CD4-positive, alpha-beta memory T cell (primary cell): ENCODE measurements around the gene NKAIN2. TPM values are rescaled to one million over a fixed set of nuclear protein-coding genes. Genes with fewer than 3 reads are reported as not detected.
"Not testable (repeated sequence)": the region's sequence is repeated elsewhere in the genome, so short reads cannot be mapped to it uniquely, and the experiment has no call there.

Experiments used
- CTCF ChIA-PET: fragments of 350-600 bp; sonication (Branson Sonifier 250); formaldehyde crosslinking; loops from one replicate; lab custom pipeline; 2021; ENCODE audit warnings: inconsistent platforms; ENCODE audit not compliant: partially characterized antibody; lab: Charles Lee
- POLR2A ChIA-PET: fragments of 350-600 bp; sonication (Branson Sonifier 250); formaldehyde crosslinking; loops from one replicate; lab custom pipeline; 2021; ENCODE audit not compliant: partially characterized antibody; lab: Charles Lee
- DNase-seq, 5 donors: peaks; one replicate each; pipeline versions ENCODE4 v3.0.0 to v3.0.0-alpha.2; 2020 to 2022; ENCODE audit warnings: mixed read lengths in 1 of 5
- H3K27ac ChIP-seq: one replicate; pipeline ENCODE4 v1.7.0; 2013; ENCODE audit warnings: low read depth, low read length
- H3K27me3 ChIP-seq: 2 replicates; pipeline ENCODE4 v1.7.0; 2013; ENCODE audit warnings: mild to moderate bottlenecking, low read length, moderate library complexity; ENCODE audit not compliant: insufficient read depth
- H3K36me3 ChIP-seq: 2 replicates; pipeline ENCODE4 v1.7.0; 2013; ENCODE audit warnings: mild to moderate bottlenecking, low read length, moderate library complexity; ENCODE audit not compliant: insufficient read depth
- H3K4me1 ChIP-seq: 2 replicates; pipeline ENCODE4 v1.7.0; 2013; ENCODE audit warnings: mild to moderate bottlenecking, low read length, moderate library complexity; ENCODE audit not compliant: insufficient read depth
- H3K4me3 ChIP-seq, 2 donors: one replicate each; pipeline ENCODE4 v1.7.0; 2013; ENCODE audit warnings: low read length in 2 of 2, mild to moderate bottlenecking in 1 of 2
- H3K9me3 ChIP-seq, 2 donors: one replicate each; pipeline ENCODE4 v1.7.0; 2013; ENCODE audit warnings: low read length in 2 of 2, control low read depth in 1 of 2; ENCODE audit not compliant: control insufficient read depth in 1 of 2
- H3K27ac Mint-ChIP-seq, 7 donors: one replicate each; pipeline ENCODE4 v1.8.0; 2020 to 2021; ENCODE audit warnings: mixed read lengths in 7 of 7, mild to moderate bottlenecking in 6 of 7, inconsistent platforms in 3 of 7, moderate library complexity in 3 of 7
- H3K27me3 Mint-ChIP-seq, 2 donors: one replicate each; pipeline ENCODE4 v1.8.0; 2020 to 2021; ENCODE audit warnings: mixed read lengths in 2 of 2
- H3K36me3 Mint-ChIP-seq, 2 donors: one replicate each; pipeline ENCODE4 v1.8.0; 2020 to 2021; ENCODE audit warnings: mixed read lengths in 2 of 2, inconsistent platforms in 1 of 2, mild to moderate bottlenecking in 1 of 2
- H3K4me1 Mint-ChIP-seq, 4 donors: one replicate each; pipeline ENCODE4 v1.8.0; 2020 to 2021; ENCODE audit warnings: mixed read lengths in 4 of 4, mild to moderate bottlenecking in 1 of 4
- H3K4me3 Mint-ChIP-seq, 8 donors: one replicate each; pipeline ENCODE4 v1.8.0; 2020 to 2021; ENCODE audit warnings: mixed read lengths in 8 of 8, mild to moderate bottlenecking in 7 of 8, moderate library complexity in 6 of 8, inconsistent platforms in 3 of 8
- H3K9me3 Mint-ChIP-seq, 8 donors: one replicate each; pipeline ENCODE4 v1.8.0; 2020 to 2021; ENCODE audit warnings: mixed read lengths in 8 of 8, mild to moderate bottlenecking in 5 of 8, inconsistent platforms in 3 of 8, moderate library complexity in 1 of 8
- intact Hi-C: fragments of 100-400 bp; cut with micrococcal nuclease; formaldehyde crosslinking; loops from one replicate; pipeline ENCODE4 v1.15.1; 2023
- polyA plus RNA-seq, 2 donors: library from polyadenylated mRNA; unstranded; fragments of 300-500 nt; fragmentation: Illumina TruSeq; gene quantifications; one replicate each; pipeline ENCODE4 v1.2.3, GENCODE V29; 2021
- total RNA-seq, 2 experiments: library from RNA; stranded (reverse); gene quantifications; one replicate each; pipeline ENCODE4 v1.2.3, GENCODE V29; 2021

NKAIN2 gene
- total and polyA plus RNA-seq, 4 experiments from 2014 or later, result not detected

DNA sequence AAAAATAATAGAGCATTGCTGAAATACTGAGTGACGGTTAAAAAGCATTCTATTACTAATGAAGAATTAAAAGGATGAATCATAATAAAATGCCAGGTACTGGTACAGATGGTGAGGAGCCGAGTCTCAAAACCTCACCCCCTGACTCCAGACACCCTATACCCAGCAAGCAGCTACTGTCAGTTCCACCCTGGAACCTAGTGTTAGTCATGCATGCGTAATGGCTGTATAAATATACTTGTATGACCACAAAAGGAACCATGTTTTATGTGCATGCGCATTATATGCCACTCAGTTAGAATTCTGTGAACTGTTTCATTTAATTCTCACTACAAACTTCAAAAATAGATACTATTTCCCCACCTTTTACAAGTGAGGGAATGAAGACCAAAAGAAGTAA, 589.9 kb downstream of the NKAIN2 start:
- H3K36me3 ChIP-seq, result no peaks in the 10 kb centered on the region
- Mint-ChIP-seq H3K4me1 (no peaks in the 10 kb centered on the region), H3K27ac (no peak overlapping the region), H3K36me3 (no peaks in the 10 kb centered on the region), H3K4me3 (no peak overlapping the region), H3K9me3 (peaks cover 0 to 7% (median 0%) of the 10 kb centered on the region in 8 donors), H3K27me3 (no peaks in the 10 kb centered on the region)
- intact Hi-C loops, result no loop called here
- ChIA-PET POLR2A (no interaction called here), CTCF (no interaction called here)
- H3K27me3 ChIP-seq, result no peaks in the 10 kb centered on the region
- no peak overlapping the region for H3K4me3 ChIP-seq
- H3K9me3 ChIP-seq, result no peaks in the 10 kb centered on the region
- no peak for DNase-seq
- no peaks in the 10 kb centered on the region for H3K4me1 ChIP-seq
- no peak overlapping the region for H3K27ac ChIP-seq

DNA sequence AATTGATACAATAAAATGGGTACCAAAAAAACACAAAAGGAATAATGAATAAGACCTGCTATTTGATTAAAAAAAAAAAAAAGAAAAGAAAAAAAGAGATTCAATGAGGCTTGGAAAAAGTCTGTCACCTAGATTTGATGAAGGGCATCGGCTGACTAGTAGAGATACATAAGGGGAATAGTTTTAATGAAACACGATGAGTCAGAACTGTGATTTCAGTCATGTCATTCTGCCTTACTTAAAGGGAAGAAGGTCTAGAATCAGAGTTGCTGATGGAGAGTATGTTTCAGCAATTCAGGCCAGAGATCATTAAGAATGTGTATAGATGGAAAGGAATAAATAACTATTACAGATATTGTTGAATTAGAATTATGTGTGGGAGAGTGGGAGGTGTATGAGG, 592.7 kb downstream of the NKAIN2 start:
- Histone ChIP-seq H3K4me1 (no peaks in the 10 kb centered on the region), H3K27ac (no peak overlapping the region), H3K4me3 (no peak overlapping the region), H3K27me3 (no peaks in the 10 kb centered on the region), H3K36me3 (no peaks in the 10 kb centered on the region), H3K9me3 (no peaks in the 10 kb centered on the region)
- Mint-ChIP-seq H3K27me3 (no peaks in the 10 kb centered on the region), H3K4me1 (no peaks in the 10 kb centered on the region), H3K36me3 (no peaks in the 10 kb centered on the region), H3K9me3 (peaks cover 0 to 3% (median 0%) of the 10 kb centered on the region in 8 donors), H3K4me3 (no peak overlapping the region), H3K27ac (no peak overlapping the region)
- DNase-seq, result no peak
- CTCF ChIA-PET, result no interaction called here
- intact Hi-C loops, result no loop called here
- POLR2A ChIA-PET, result no interaction called here

DNA sequence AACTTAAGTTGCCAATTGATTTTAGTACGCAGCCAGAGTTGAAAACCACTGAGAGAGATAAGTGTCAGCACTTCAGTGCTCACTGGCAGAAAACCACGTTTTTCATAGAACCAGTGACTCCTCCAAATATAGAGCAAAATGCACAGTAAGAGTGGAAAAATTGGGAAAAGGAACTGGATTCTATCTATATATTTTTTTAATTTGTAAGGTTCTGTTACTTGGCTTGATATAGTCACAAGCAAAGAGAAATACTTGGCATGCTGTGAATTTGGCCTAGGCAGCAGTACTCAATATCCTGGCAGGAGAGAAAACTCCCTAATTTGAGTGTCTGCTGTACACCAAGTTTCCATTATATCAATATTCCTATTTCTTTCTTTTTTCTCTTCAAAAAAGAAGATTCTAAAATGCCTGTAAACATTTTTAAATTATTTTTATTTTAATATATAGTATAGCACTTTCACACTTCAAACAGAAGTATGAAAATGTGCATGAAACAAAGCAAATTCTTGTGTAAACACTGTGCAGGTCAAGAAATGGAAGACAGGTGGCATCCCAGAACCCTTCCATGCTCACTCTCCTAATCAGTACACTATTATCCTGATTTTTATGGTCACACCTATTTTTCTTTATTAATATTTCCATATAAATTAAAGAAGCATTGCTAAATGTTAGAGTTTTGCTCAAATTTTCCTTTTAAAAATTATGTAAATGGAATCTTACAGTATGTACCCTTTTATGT, 596.8 kb downstream of the NKAIN2 start:
- intact Hi-C loops, result no loop called here
- no peaks in the 10 kb centered on the region for H3K27me3 Mint-ChIP-seq

DNA sequence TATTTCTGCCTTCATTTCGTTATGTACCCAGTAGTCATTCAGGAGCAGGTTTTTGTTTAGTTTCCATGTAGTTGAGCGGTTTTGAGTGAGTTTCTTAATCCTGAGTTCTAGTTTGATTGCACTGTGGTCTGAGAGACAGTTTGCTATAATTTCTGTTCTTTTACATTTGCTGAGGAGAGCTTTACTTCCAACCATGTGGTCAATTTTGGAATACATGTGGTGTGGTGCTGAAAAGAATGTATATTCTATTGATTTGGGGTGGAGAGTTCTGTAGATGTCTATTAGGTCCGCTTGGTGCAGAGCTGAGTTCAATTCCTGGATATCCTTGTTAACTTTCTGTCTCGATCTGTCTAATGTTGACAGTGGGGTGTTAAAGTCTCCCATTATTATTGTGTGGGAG, 606.8 kb downstream of the NKAIN2 start:
- CTCF ChIA-PET, H3K27ac Mint-ChIP-seq, H3K9me3 Mint-ChIP-seq, H3K27me3 ChIP-seq, H3K36me3 Mint-ChIP-seq, H3K4me1 ChIP-seq, DNase-seq, H3K27ac ChIP-seq, intact Hi-C loops, H3K4me3 Mint-ChIP-seq, H3K4me1 Mint-ChIP-seq, H3K4me3 ChIP-seq, H3K9me3 ChIP-seq, POLR2A ChIA-PET, H3K27me3 Mint-ChIP-seq, H3K36me3 ChIP-seq: not testable (repeated sequence)

More for the DNA sequence above, 596.8 kb downstream of the NKAIN2 start:
- Mint-ChIP-seq H3K4me1 (no peaks in the 10 kb centered on the region), H3K4me3 (no peak overlapping the region), H3K27ac (no peak overlapping the region), H3K9me3 (peaks cover 0 to 3% (median 0%) of the 10 kb centered on the region in 8 donors), H3K36me3 (no peaks in the 10 kb centered on the region)
- Histone ChIP-seq H3K27ac (no peak overlapping the region), H3K9me3 (no peaks in the 10 kb centered on the region), H3K4me1 (no peaks in the 10 kb centered on the region), H3K36me3 (no peaks in the 10 kb centered on the region), H3K27me3 (no peaks in the 10 kb centered on the region), H3K4me3 (no peak overlapping the region)
- CTCF ChIA-PET, result no interaction called here
- no peak for DNase-seq
- POLR2A ChIA-PET, result no interaction called here

DNA sequence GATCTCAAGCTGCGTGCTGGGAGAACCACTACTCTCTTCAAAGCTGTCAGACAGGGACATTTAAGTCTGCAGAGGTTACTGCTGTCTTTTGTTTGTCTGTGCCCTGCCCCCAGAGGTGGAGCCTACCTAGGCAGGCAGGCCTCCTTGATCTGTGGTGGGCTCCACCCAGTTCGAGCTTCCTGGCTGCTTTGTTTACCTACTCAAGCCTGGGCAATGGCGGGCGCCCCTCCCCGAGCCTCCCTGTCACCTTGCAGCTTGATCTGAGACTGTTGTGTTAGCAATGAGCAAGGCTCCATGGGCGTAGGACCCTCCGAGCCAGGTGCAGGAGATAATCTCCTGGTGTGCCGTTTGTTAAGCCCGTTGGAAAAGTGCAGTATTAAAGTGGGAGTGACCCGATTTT, 609.0 kb downstream of the NKAIN2 start:
- H3K9me3 ChIP-seq, H3K27me3 ChIP-seq, H3K4me1 ChIP-seq, H3K27ac ChIP-seq, H3K36me3 Mint-ChIP-seq, intact Hi-C loops, H3K4me3 ChIP-seq, H3K4me3 Mint-ChIP-seq, H3K9me3 Mint-ChIP-seq, CTCF ChIA-PET, POLR2A ChIA-PET, H3K4me1 Mint-ChIP-seq, H3K27me3 Mint-ChIP-seq, H3K36me3 ChIP-seq, H3K27ac Mint-ChIP-seq: not testable (repeated sequence)
- peak in 1 of 5 donors; percentile 30 for DNase-seq

DNA sequence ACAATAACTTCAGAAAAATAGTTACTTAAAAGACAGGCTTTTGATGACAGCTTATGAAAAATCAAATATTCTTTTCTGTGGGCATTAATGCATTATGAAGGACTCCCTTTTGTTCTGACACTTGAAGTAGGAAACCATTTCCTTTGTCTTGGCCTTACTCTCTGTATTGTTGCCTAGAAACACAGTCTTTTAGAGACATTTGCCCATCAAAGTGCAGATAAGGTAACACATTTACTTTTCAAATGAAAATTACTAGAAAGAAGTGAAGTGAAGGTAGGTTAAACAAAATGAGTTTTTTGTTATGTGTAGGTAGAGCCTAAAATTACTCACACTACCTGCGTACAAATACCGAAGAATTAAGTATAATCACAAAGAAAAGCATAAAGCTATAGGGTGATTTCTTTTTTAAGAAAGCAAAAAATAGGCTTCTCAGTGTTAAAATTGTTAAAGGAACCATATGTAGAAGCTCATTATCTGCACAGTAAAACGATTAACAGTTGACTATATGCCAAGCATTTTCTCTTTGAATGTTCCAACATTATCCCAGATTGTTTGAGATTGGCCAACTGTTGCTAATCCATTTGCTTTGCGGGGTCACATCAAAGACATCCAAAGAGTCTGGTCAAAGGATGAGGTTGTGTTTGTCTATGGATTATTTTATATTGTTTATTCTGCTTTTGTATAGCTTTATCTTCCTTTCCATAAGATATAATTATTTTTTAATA, 616.6 kb downstream of the NKAIN2 start:
- CTCF ChIA-PET, result no interaction called here
- no peaks in the 10 kb centered on the region for H3K9me3 ChIP-seq
- H3K27ac ChIP-seq, result no peak overlapping the region
- Mint-ChIP-seq H3K4me1 (no peaks in the 10 kb centered on the region), H3K27me3 (no peaks in the 10 kb centered on the region), H3K36me3 (no peaks in the 10 kb centered on the region), H3K9me3 (peaks cover 0 to 3% (median 0%) of the 10 kb centered on the region in 8 donors), H3K4me3 (no peak overlapping the region), H3K27ac (no peak overlapping the region)
- H3K36me3 ChIP-seq, result no peaks in the 10 kb centered on the region
- intact Hi-C loops, result no loop called here
- no peaks in the 10 kb centered on the region for H3K27me3 ChIP-seq
- H3K4me3 ChIP-seq, result no peak overlapping the region
- no peaks in the 10 kb centered on the region for H3K4me1 ChIP-seq
- DNase-seq, result no peak
- POLR2A ChIA-PET, result no interaction called here

DNA sequence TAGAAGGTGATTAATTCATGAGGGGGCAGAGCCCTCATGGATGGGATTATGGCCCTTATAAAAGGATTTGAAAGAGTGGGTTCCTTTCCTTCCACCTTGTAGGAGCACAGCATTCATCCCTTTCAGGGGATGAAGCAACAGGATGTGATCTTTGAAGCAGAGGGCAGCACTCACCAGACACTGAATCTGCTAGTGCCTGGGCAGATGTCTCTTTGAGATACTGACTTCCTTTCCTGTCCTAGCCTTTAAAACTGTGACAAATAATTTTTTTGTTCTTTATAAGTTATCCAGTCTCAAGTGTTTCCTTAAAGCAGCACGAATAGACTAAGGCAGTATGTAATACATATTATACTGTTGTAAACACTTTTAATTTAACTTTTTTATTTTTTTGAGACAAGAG, 620.0 kb downstream of the NKAIN2 start:
- CTCF ChIA-PET, result no interaction called here
- Histone ChIP-seq H3K36me3 (no peaks in the 10 kb centered on the region), H3K27ac (no peak overlapping the region), H3K27me3 (no peaks in the 10 kb centered on the region), H3K4me1 (no peaks in the 10 kb centered on the region), H3K9me3 (no peaks in the 10 kb centered on the region), H3K4me3 (no peak overlapping the region)
- H3K36me3 Mint-ChIP-seq, result no peaks in the 10 kb centered on the region
- H3K4me3 Mint-ChIP-seq, result no peak overlapping the region
- peaks cover 0 to 3% (median 0%) of the 10 kb centered on the region in 8 donors for H3K9me3 Mint-ChIP-seq
- DNase-seq, result no peak
- H3K27ac Mint-ChIP-seq, result no peak overlapping the region
- intact Hi-C loops, result no loop called here
- no peaks in the 10 kb centered on the region for H3K27me3 Mint-ChIP-seq
- no peaks in the 10 kb centered on the region for H3K4me1 Mint-ChIP-seq
- POLR2A ChIA-PET, result no interaction called here
